ENCODE measurements around the gene BEND3.

DNA sequence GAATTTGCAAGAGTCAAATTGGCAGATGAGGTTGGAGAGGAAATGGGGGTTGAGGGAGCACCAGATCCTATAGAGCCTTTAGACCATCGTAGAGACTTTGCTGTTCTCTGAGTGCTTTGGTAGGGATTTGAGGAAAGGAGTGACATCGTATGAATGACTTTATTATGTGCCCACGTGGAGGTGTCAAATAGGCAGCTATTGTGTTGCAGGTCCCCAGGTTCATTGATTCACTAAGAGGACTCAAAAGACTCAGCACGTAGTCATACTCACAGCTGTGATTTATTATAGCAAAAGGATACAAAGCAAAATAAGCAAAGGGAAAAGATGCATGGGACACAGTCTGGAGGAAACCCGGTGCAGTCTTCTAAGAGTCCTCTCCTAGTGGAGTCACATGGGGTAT lies 85.2 kb downstream of the BEND3 start:
- TF ChIP-seq EP300 (IDR thresholded peaks at IDR 0.05) (no peak), POLR2A (IDR thresholded peaks at IDR 0.05) (no peak), POLR2AphosphoS5 (IDR thresholded peaks at IDR 0.05) (no peak)
- TF ChIP-seq, protein P1, sequence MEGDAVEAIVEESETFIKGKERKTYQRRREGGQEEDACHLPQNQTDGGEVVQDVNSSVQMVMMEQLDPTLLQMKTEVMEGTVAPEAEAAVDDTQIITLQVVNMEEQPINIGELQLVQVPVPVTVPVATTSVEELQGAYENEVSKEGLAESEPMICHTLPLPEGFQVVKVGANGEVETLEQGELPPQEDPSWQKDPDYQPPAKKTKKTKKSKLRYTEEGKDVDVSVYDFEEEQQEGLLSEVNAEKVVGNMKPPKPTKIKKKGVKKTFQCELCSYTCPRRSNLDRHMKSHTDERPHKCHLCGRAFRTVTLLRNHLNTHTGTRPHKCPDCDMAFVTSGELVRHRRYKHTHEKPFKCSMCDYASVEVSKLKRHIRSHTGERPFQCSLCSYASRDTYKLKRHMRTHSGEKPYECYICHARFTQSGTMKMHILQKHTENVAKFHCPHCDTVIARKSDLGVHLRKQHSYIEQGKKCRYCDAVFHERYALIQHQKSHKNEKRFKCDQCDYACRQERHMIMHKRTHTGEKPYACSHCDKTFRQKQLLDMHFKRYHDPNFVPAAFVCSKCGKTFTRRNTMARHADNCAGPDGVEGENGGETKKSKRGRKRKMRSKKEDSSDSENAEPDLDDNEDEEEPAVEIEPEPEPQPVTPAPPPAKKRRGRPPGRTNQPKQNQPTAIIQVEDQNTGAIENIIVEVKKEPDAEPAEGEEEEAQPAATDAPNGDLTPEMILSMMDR (IDR thresholded peaks at IDR 0.05) = no peak

All from sigmoid colon (tissue), 4 donors.